K562 (cell line): Measurements from ENCODE around the gene ALB. TPM values are rescaled to one million over a fixed set of nuclear protein-coding genes. Genes with fewer than 3 reads are reported as not detected.

Experiments used
- ATAC-seq: fragments of 200-7000 bp; cut with Tn5 transposase; 3 replicates; pipeline ENCODE4 v1.9.1; 2020; ENCODE audit warnings: moderate library complexity
- BruUV-seq: library from RNA; stranded (reverse); fragments of 400-500 nt; replicated peaks from 2 replicates; lab custom pipeline; 2021; lab: Mats Ljungman, UMichigan
- CTCF ChIA-PET: fragments of 300-600 bp; formaldehyde crosslinking; extraction: SDS; loops from one replicate; lab custom pipeline; 2021; ENCODE audit warnings: low intra/inter-chr PET ratio; lab: Yijun Ruan, JAX
- POLR2A ChIA-PET: fragments of 300-600, 350-650 bp; sonication (Branson Sonifier 250); formaldehyde crosslinking; extraction: SDS; loops from one replicate; lab custom pipeline; 2021; ENCODE audit warnings: antibody characterized with exemption, inconsistent platforms; lab: Yijun Ruan, JAX
- DNase-seq, 4 experiments: peaks; one replicate each; pipeline versions ENCODE4 v3.0.0 to v3.0.0-alpha.2; 2011 to 2018; ENCODE audit warnings: low spot score in 3 of 4, mixed read lengths in 3 of 4; ENCODE audit errors: extremely low read depth in 1 of 4
- FAIRE-seq: peaks from 2 replicates; lab custom pipeline; 2011; peaks lifted over from hg19 to GRCh38; lab: Jason Lieb, UNC
- H2AFZ ChIP-seq: 2 replicates; pipeline ENCODE4 v1.6.0; 2011; ENCODE audit warnings: low read depth, low read length, control low read depth, inconsistent platforms
- H3K27ac ChIP-seq: fragments of 200-600 bp; 3 replicates; pipeline ENCODE4 v1.8.0; 2011; ENCODE audit warnings: low read depth, mild to moderate bottlenecking, control low read depth, inconsistent platforms, low read length, moderate library complexity, mixed read lengths; ENCODE audit errors: extremely low read depth
- H3K27me3 ChIP-seq, 2 experiments: fragments of 300-600 bp in 1 of 2; 2 replicates in 1 of 2; 3 replicates in 1 of 2; pipeline versions ENCODE4 v1.6.0 to v1.8.0; 2011; ENCODE audit warnings: inconsistent platforms in 2 of 2, low read length in 2 of 2, mild to moderate bottlenecking in 1 of 2, mixed read lengths in 1 of 2, moderate library complexity in 1 of 2; ENCODE audit not compliant: control insufficient read depth in 2 of 2, insufficient read depth in 2 of 2
- H3K36me3 ChIP-seq: fragments of 300-600 bp; 3 replicates; pipeline ENCODE4 v1.8.0; 2011; ENCODE audit warnings: mild to moderate bottlenecking, low read length, inconsistent platforms; ENCODE audit not compliant: control insufficient read depth, insufficient read depth
- H3K4me1 ChIP-seq, 2 experiments: fragments of 200-600 bp in 1 of 2; replicated peaks in 1 of 2; 2 replicates in 1 of 2; 3 replicates in 1 of 2; pipeline versions ENCODE4 v1.5.1 to v1.8.0; 2011; ENCODE audit warnings: inconsistent platforms in 2 of 2, low read length in 2 of 2, mild to moderate bottlenecking in 1 of 2, mixed read lengths in 1 of 2, moderate library complexity in 1 of 2; ENCODE audit not compliant: control insufficient read depth in 2 of 2, insufficient read depth in 2 of 2
- H3K4me2 ChIP-seq: 2 replicates; pipeline ENCODE4 v1.6.1; 2011; ENCODE audit warnings: low read length, control low read depth, inconsistent platforms, mixed read lengths; ENCODE audit not compliant: insufficient read depth
- H3K4me3 ChIP-seq: fragments of 200-600 bp; sonication (generic), shearing (Covaris generic); 2 replicates; pipeline ENCODE4 v1.5.1; 2016; ENCODE audit warnings: control low read depth, inconsistent platforms
- H3K79me2 ChIP-seq: fragments of 200-600 bp; 3 replicates; pipeline ENCODE4 v1.8.0; 2011; ENCODE audit warnings: low read length, inconsistent platforms; ENCODE audit not compliant: control insufficient read depth, insufficient read depth
- H3K9ac ChIP-seq, 2 experiments: 2 replicates each; pipeline versions ENCODE4 v1.6.0 to v1.6.1; 2011; ENCODE audit warnings: low read depth in 2 of 2, low read length in 2 of 2, control low read depth in 1 of 2, inconsistent platforms in 1 of 2, mild to moderate bottlenecking in 1 of 2, mixed read lengths in 1 of 2; ENCODE audit not compliant: insufficient read depth in 1 of 2
- H3K9me1 ChIP-seq: one replicate; pipeline ENCODE4 v1.6.0; 2011; ENCODE audit warnings: inconsistent platforms, mild to moderate bottlenecking, low read length, moderate library complexity; ENCODE audit not compliant: control insufficient read depth, insufficient read depth
- H3K9me3 ChIP-seq: replicated peaks from 2 replicates; pipeline ENCODE4 v1.5.1; 2011; ENCODE audit warnings: low read depth, low read length, inconsistent platforms; ENCODE audit not compliant: control insufficient read depth, insufficient read depth
- H4K20me1 ChIP-seq: replicated peaks from 2 replicates; pipeline ENCODE4 v1.6.1; 2011; ENCODE audit warnings: low read length, inconsistent platforms, mixed read lengths; ENCODE audit not compliant: control insufficient read depth, insufficient read depth
- ASH1L ChIP-seq: fragments of 450-650 bp; IDR thresholded peaks from 2 replicates; pipeline ENCODE4 v1.6.1; 2018; ENCODE audit warnings: borderline replicate concordance, mild to moderate bottlenecking, low read depth; ENCODE audit not compliant: partially characterized antibody
- ATF1 ChIP-seq, 2 experiments: fragments of 450-650 bp in 1 of 2; IDR thresholded peaks; 2 replicates each; pipeline ENCODE4 v1.6.1; 2016; ENCODE audit warnings: missing compliant biosample characterization in 1 of 2, missing genetic modification characterization in 1 of 2
- CHD1 ChIP-seq: fragments of 200-600 bp; sonication (generic); IDR thresholded peaks from one replicate; pipeline ENCODE4 v1.6.1; 2012; ENCODE audit warnings: mild to moderate bottlenecking, moderate library complexity, low read length, inconsistent platforms
- EHMT2 ChIP-seq: fragments of 450-650 bp; IDR thresholded peaks from 2 replicates; pipeline ENCODE4 v1.6.1; 2018; ENCODE audit warnings: antibody characterized with exemption
- EZH2 ChIP-seq: IDR thresholded peaks from 2 replicates; pipeline ENCODE4 v1.6.1; 2012; ENCODE audit warnings: low read depth, mild to moderate bottlenecking, inconsistent platforms, low read length, borderline replicate concordance
- FOXP4 ChIP-seq: sonication (generic); formaldehyde crosslinking; IDR thresholded peaks from 2 replicates; pipeline ENCODE4 v1.8.0; 2022; ENCODE audit warnings: mild to moderate bottlenecking, missing genetic modification reagents, borderline replicate concordance
- HINFP ChIP-seq: fragments of 450-650 bp; conservative IDR thresholded peaks from 2 replicates; pipeline ENCODE4 v1.6.1; 2016; ENCODE audit warnings: missing genetic modification characterization, low read depth, mild to moderate bottlenecking, control low read depth, missing compliant biosample characterization
- HNRNPUL1 ChIP-seq: fragments of 200-400 bp; formaldehyde crosslinking; IDR thresholded peaks from 2 replicates; pipeline ENCODE4 v1.6.1; 2017; ENCODE audit warnings: low read length
- KLF6 ChIP-seq: fragments of 250-450 bp; sonication (Bioruptor Pico); IDR thresholded peaks from 2 replicates; pipeline ENCODE4 v1.4.0; 2020; ENCODE audit warnings: mild to moderate bottlenecking, moderate library complexity, borderline replicate concordance
- LCOR ChIP-seq: sonication (generic); formaldehyde crosslinking; IDR thresholded peaks from 2 replicates; pipeline ENCODE4 v1.8.0; 2022; ENCODE audit warnings: mild to moderate bottlenecking, missing genetic modification reagents
- MCM3 ChIP-seq: fragments of 450-650 bp; IDR thresholded peaks from 2 replicates; pipeline ENCODE4 v1.6.1; 2016
- NCOA1 ChIP-seq: fragments of 450-650 bp; IDR thresholded peaks from 2 replicates; pipeline ENCODE4 v1.6.1; 2016; ENCODE audit warnings: low read depth
- PCBP2 ChIP-seq: fragments of 200-400 bp; formaldehyde crosslinking; IDR thresholded peaks from 2 replicates; pipeline ENCODE4 v1.6.1; 2018; ENCODE audit warnings: low read length, low read depth, mild to moderate bottlenecking, moderate library complexity; ENCODE audit not compliant: poor library complexity, severe bottlenecking
- RBM39 ChIP-seq: fragments of 200-400 bp; formaldehyde crosslinking; optimal IDR thresholded peaks from 2 replicates; pipeline ENCODE3; 2018; ENCODE audit warnings: low read depth, low read length
- SMARCC2 ChIP-seq: fragments of 450-650 bp; IDR thresholded peaks from 2 replicates; pipeline ENCODE4 v1.6.1; 2017; ENCODE audit warnings: antibody characterized with exemption, moderate library complexity, mild to moderate bottlenecking, low read depth
- SRSF3 ChIP-seq: fragments of 200-400 bp; formaldehyde crosslinking; IDR thresholded peaks from 2 replicates; pipeline ENCODE4 v1.6.1; 2016; ENCODE audit warnings: mild to moderate bottlenecking, low read length, moderate library complexity; ENCODE audit not compliant: insufficient read depth
- ZSCAN29 ChIP-seq: fragments of 450-650 bp; IDR thresholded peaks from 2 replicates; pipeline ENCODE4 v1.6.1; 2017
- WGBS: fragments of 100-300 bp; shearing (Covaris generic); methylation state at CpG from one replicate; pipeline ENCODE4 v1.1.6; 2016; ENCODE audit warnings: low coverage, mixed read lengths; ENCODE audit not compliant: insufficient coverage; ENCODE audit errors: missing lambda C conversion rate; 5-methylcytosine and 5-hydroxymethylcytosine counted together
- in situ Hi-C: fragments of 300-500 bp; cut with MboI; formaldehyde crosslinking; loops from 4 replicates; pipeline ENCODE4 v1.15.0; 2018; ENCODE audit warnings: inconsistent platforms, mixed read lengths
- intact Hi-C: fragments of 100-400 bp; cut with micrococcal nuclease; formaldehyde crosslinking; loops from 2 replicates; pipeline ENCODE4 v1.14.2; 2022
- polyA plus RNA-seq, 8 experiments: library from polyadenylated mRNA; depleted of rRNA in 4 of 8; stranded (reverse) in 5 of 8; unstranded in 3 of 8; fragments of >200 nt; fragmentation: Nextera tagmentation in 2 of 8; fragmentation: Illumina TruSeq in 1 of 8; extraction: Ambion mirVana in 2 of 8; extraction: Trizol in 1 of 8; gene quantifications; 2 replicates each; pipeline versions ENCODE4 v1.2.1 to v1.2.3, GENCODE V29; 2011 to 2014; ENCODE audit warnings: inconsistent platforms in 1 of 8, missing spikeins in 1 of 8
- total RNA-seq, 7 experiments: library from RNA; depleted of rRNA in 6 of 7; stranded (reverse); fragments of >200 nt in 6 of 7; fragmentation: Illumina TruSeq in 2 of 7; extraction: Trizol in 2 of 7; gene quantifications; 2 replicates each; pipeline versions ENCODE4 v1.2.1 to v1.2.3, GENCODE V29; 2011 to 2021; ENCODE audit warnings: low replicate concordance in 1 of 7

Gene ALB
- total and polyA plus RNA-seq, 9 of the 15 experiments (the other 6 are each of a cell fraction or from before 2014, with no cell fraction given): 0.04 to 18.5 (median 0.20) TPM; not detected in 2

GRCh38 chr4:73407227-73407673 is 3.2 kb downstream of the ALB start:
- Histone ChIP-seq H3K4me1 (no peaks in the 10 kb centered on the region), H3K27ac (no peak overlapping the region), H3K9ac (no peak overlapping the region), H3K27me3 (no peaks in the 10 kb centered on the region), H3K36me3 (no peaks in the 10 kb centered on the region), H3K9me3 (no peaks in the 10 kb centered on the region), H3K9me1 (no peaks in the 10 kb centered on the region), H2AFZ (no peak overlapping the region), H3K79me2 (no peaks in the 10 kb centered on the region), H4K20me1 (no peaks in the 10 kb centered on the region), H3K4me3 (no peak overlapping the region), H3K4me2 (no peak overlapping the region)
- no TSS peak for BruUV-seq
- intact Hi-C loops: no loop called here
- no peak for ATAC-seq
- POLR2A ChIA-PET: no interaction called here
- WGBS: 52% methylated on average over 2 of the region's 2 CpGs
- CTCF ChIA-PET: no interaction called here
- no peak for DNase-seq
- in situ Hi-C loops: no loop called here
- no peak for FAIRE-seq
- TF ChIP-seq RBM39: no peak
- TF ChIP-seq ASH1L: no peak
- no peak for TF ChIP-seq EHMT2
- no peak for TF ChIP-seq FOXP4 (CRISPR knock-in tag)
- TF ChIP-seq KLF6 (CRISPR knock-in tag): no peak
- no peak for TF ChIP-seq NCOA1
- TF ChIP-seq ZSCAN29: no peak
- TF ChIP-seq HNRNPUL1: no peak
- no peak for TF ChIP-seq PCBP2
- no peak for TF ChIP-seq LCOR (CRISPR knock-in tag)
- no peak for TF ChIP-seq EZH2
- no peak for TF ChIP-seq CHD1
- TF ChIP-seq SMARCC2: no peak
- TF ChIP-seq ATF1 (CRISPR knock-in tag; IDR thresholded peaks at IDR 0.05): no peak
- TF ChIP-seq ATF1 (tag; IDR thresholded peaks at IDR 0.05): no peak
- no peak for TF ChIP-seq HINFP (tag)
- no peak for TF ChIP-seq MCM3
- TF ChIP-seq SRSF3: no peak
